Esophagus squamous epithelium (tissue), 5 donors: ENCODE data around the gene ZNF407. TPM values are rescaled to one million over a fixed set of nuclear protein-coding genes. Genes with fewer than 3 reads are reported as not detected.

Experiments
- DNase-seq: peaks from one replicate; lab custom pipeline; 2025; lab: John Stamatoyannopoulos, UW
- H3K27ac ChIP-seq, 4 donors: fragments of 200-600 bp; sonication (generic); one replicate each; pipeline ENCODE4 v1.5.1; 2016 to 2019; ENCODE audit warnings: mild to moderate bottlenecking in 1 of 4
- H3K27me3 ChIP-seq, 4 donors: fragments of 200-600 bp; sonication (generic); 1 replicate in 3 of 4; 2 replicates in 1 of 4; pipeline versions ENCODE4 v1.5.1 to v1.6.0; 2017 to 2021; ENCODE audit warnings: antibody characterized with exemption in 1 of 4
- H3K36me3 ChIP-seq, 3 donors: fragments of 200-600 bp; sonication (generic); one replicate each; pipeline ENCODE4 v1.5.1; 2016 to 2019
- H3K4me1 ChIP-seq, 3 donors: fragments of 200-600 bp; sonication (generic); one replicate each; pipeline ENCODE4 v1.5.1; 2017 to 2019
- H3K4me3 ChIP-seq, 4 donors: fragments of 200-600 bp; sonication (generic); 1 replicate in 3 of 4; 2 replicates in 1 of 4; pipeline ENCODE4 v1.5.1; 2016 to 2019; ENCODE audit warnings: mild to moderate bottlenecking in 2 of 4, moderate library complexity in 1 of 4
- H3K9me3 ChIP-seq, 3 donors: fragments of 200-600 bp; sonication (generic); one replicate each; pipeline ENCODE4 v1.5.1; 2016 to 2019
- POLR2A ChIP-seq, 4 donors: fragments of 450-650 bp; IDR thresholded peaks; one replicate each; pipeline ENCODE4 v1.6.1; 2017; ENCODE audit warnings: antibody characterized with exemption in 4 of 4, mild to moderate bottlenecking in 4 of 4, moderate library complexity in 3 of 4
- WGBS, 2 donors: methylation state at CpG; one replicate each; pipeline ENCODE4 v1.1.5; 2018; 5-methylcytosine and 5-hydroxymethylcytosine counted together
- intact Hi-C: fragments of 100-400 bp; cut with DNase I; formaldehyde crosslinking; loops from one replicate; pipeline ENCODE4 v1.15.0; 2022
- total RNA-seq, 4 donors: library from RNA; depleted of rRNA; stranded (reverse); fragments of >200 nt; gene quantifications; one replicate each; pipeline ENCODE4 v1.1.0, GENCODE V29; 2016
- TF ChIP-seq, protein P1 (sequence below), 6 experiments: fragments of 450-650 bp in 4 of 6; fragments of 200-600 bp in 2 of 6; sonication (generic) in 2 of 6; IDR thresholded peaks; one replicate each; pipeline ENCODE4 v1.5.1; 2016 to 2019; ENCODE audit warnings: antibody characterized with exemption in 6 of 6, mild to moderate bottlenecking in 4 of 6, moderate library complexity in 4 of 6
- donor health status: DM: yes; HTN: yes; CAD: no.

ZNF407 gene
- total RNA-seq, 4 donors from 2014 or later = 6.4 to 21.2 (median 13.1) TPM

DNA sequence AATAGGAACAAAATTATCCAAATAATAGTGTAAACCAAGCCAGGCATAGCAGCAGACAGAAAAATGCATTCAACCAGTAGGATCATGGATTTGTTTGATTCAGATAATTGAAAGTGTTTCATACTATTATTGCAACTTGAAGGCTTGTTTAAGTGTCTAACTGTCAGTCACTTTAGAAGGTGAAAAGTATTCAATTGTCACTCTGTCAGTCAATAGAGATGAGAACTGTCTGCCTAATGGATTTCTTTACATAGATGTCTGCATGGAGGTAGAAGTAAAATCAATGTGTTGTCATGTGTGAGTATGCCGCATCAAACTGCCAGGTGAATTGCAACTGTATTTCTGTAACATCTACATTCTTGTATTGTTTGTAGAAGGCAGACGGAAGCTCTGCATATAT is 65.0 kb downstream of the ZNF407 start:
- Histone ChIP-seq H3K9me3 (no peaks in the 10 kb centered on the region), H3K36me3 (peaks cover 0 to 6% (median 0%) of the 10 kb centered on the region in 3 donors), H3K27ac (no peak overlapping the region), H3K27me3 (no peaks in the 10 kb centered on the region), H3K4me1 (peaks cover 0 to 5% (median 0%) of the 10 kb centered on the region in 3 donors), H3K4me3 (no peak overlapping the region)
- no peak for DNase-seq
- intact Hi-C loops = no loop called here
- no peak for TF ChIP-seq POLR2A (IDR thresholded peaks at IDR 0.05)
- TF ChIP-seq, protein P1, sequence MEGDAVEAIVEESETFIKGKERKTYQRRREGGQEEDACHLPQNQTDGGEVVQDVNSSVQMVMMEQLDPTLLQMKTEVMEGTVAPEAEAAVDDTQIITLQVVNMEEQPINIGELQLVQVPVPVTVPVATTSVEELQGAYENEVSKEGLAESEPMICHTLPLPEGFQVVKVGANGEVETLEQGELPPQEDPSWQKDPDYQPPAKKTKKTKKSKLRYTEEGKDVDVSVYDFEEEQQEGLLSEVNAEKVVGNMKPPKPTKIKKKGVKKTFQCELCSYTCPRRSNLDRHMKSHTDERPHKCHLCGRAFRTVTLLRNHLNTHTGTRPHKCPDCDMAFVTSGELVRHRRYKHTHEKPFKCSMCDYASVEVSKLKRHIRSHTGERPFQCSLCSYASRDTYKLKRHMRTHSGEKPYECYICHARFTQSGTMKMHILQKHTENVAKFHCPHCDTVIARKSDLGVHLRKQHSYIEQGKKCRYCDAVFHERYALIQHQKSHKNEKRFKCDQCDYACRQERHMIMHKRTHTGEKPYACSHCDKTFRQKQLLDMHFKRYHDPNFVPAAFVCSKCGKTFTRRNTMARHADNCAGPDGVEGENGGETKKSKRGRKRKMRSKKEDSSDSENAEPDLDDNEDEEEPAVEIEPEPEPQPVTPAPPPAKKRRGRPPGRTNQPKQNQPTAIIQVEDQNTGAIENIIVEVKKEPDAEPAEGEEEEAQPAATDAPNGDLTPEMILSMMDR (IDR thresholded peaks at IDR 0.05) = no peak
- 61 to 72% methylated on average over 2 of the region's 2 CpGs for WGBS, 2 donors

DNA sequence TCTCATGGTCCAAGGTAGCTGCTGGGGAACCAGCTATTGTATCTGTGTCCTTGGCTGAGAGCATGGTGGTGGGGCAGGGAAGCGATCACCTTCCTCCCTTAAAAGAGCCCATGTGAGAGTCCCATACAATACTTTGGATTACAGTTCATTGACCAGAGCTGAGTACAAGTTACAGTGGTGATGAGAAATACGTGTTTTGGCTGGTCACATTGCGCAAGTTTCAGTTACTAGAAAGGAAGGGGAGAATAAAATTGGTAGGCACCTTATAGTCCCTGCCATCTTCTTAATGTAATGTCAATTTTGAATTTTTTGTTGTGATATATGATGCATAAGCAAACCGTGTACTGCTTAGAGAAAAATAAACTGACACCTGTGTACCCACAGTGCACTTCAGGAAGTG is 67.7 kb downstream of the ZNF407 start:
- WGBS, 2 donors = 78 to 85% methylated on average over 4 of the region's 4 CpGs
- Histone ChIP-seq H3K27ac (no peak overlapping the region), H3K36me3 (peaks cover 0 to 6% (median 0%) of the 10 kb centered on the region in 3 donors), H3K4me3 (no peak overlapping the region), H3K27me3 (no peaks in the 10 kb centered on the region), H3K4me1 (peaks cover 0 to 5% (median 0%) of the 10 kb centered on the region in 3 donors), H3K9me3 (no peaks in the 10 kb centered on the region)
- DNase-seq = no peak
- intact Hi-C loops = no loop called here
- TF ChIP-seq, protein P1 (IDR thresholded peaks at IDR 0.05) = no peak
- TF ChIP-seq POLR2A (IDR thresholded peaks at IDR 0.05) = no peak

DNA sequence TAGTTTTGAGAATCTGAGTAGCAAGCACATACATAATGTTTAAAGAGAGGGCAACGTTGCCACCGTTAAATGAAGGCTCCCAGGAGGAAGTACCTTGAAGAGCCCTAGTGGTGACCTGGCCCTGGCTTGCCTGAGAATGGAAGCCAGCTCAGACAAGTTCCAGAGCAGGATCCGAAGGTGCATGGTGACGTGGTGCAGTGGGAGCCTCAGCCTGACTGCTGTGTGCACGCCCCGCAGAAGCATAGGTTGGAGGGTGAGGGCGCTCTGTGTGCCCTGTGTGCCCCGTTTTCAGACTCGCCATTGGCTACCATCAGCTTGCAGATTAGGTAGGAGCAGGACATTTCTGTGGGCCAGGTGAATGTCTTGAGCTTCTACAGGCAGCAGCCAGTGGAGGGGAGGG is 68.2 kb downstream of the ZNF407 start:
- no peak for DNase-seq
- 44 to 65% methylated on average over 4 to 8 of the region's 9 CpGs for WGBS, 2 donors
- TF ChIP-seq POLR2A (IDR thresholded peaks at IDR 0.05) = no peak
- TF ChIP-seq, protein P1 (IDR thresholded peaks at IDR 0.05) = peak in 1 of 6 experiments; percentile 18

DNA sequence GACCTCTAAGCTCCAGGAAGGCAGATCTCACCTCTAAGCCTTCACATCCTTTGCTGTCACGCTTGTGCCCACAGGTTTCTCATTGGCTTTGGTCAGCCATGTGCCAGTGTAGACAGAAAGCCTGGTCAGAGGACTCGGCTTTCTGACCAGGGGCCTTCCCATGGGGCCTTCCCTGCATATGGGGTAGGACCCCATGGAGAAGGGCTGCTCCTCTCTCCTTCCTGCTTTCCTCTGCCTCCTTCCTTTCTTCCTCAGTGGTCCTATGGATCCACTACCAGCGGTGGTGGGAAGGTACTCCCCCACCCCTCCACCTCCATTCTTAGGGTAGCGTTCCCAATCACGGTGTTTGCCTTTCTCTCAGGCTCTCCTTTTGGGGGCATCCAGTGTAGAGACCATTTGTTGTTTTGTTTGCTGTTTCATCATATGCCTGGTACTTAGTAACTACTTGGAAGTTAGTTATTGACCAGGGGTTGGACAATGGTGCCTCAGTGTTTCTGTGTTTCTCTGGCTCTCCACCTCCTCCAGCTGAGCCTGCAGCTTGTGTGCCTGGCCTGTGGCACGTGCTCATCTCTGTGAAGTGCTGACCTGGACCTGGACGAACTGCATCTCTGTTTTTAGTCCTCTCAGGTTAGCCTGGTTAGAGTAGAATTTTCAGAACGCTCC is 71.6 kb downstream of the ZNF407 start:
- intact Hi-C loops = no loop called here
- H3K27ac ChIP-seq = no peak overlapping the region
- no peak overlapping the region for H3K4me3 ChIP-seq
- peaks cover 0 to 5% (median 0%) of the 10 kb centered on the region in 3 donors for H3K4me1 ChIP-seq
- DNase-seq = no peak
- peaks cover 0 to 10% (median 0%) of the 10 kb centered on the region in 3 donors for H3K36me3 ChIP-seq
- TF ChIP-seq, protein P1 (IDR thresholded peaks at IDR 0.05) = no peak
- TF ChIP-seq POLR2A (IDR thresholded peaks at IDR 0.05) = no peak
- no peaks in the 10 kb centered on the region for H3K9me3 ChIP-seq
- H3K27me3 ChIP-seq = no peaks in the 10 kb centered on the region
- WGBS, 2 donors = 91 to 96% methylated on average over 7 of the region's 8 CpGs

More for the DNA sequence above, 68.2 kb downstream of the ZNF407 start:
- H3K27me3 ChIP-seq = no peaks in the 10 kb centered on the region
- no peak overlapping the region for H3K4me3 ChIP-seq
- H3K36me3 ChIP-seq = peaks cover 0 to 6% (median 0%) of the 10 kb centered on the region in 3 donors
- intact Hi-C loops = no loop called here
- H3K4me1 ChIP-seq = peaks cover 0 to 5% (median 0%) of the 10 kb centered on the region in 3 donors
- H3K27ac ChIP-seq = no peak overlapping the region
- no peaks in the 10 kb centered on the region for H3K9me3 ChIP-seq

DNA sequence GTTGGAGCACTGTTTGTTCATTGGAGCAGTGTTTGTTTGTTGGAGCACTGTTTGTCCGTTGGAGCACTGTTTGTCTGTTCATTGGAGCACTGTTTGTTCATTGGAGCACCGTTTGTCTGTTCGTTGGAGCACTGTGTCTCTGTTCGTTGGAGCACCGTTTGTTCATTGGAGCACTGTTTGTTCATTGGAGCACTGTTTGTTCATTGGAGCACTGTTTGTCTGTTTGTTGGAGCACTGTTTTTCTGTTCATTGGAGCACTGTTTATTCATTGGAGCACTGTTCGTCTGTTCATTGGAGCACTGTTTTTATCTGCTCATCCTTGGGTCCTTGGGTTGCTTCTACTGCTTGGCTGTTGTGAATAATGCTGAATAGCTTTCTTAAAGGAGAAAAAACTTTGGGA is 74.7 kb downstream of the ZNF407 start:
- no peaks in the 10 kb centered on the region for H3K27me3 ChIP-seq
- 73 to 77% methylated on average over 6 of the region's 6 CpGs for WGBS, 2 donors
- H3K27ac ChIP-seq = no peak overlapping the region
- H3K4me1 ChIP-seq = no peaks in the 10 kb centered on the region
- no peak for DNase-seq
- TF ChIP-seq, protein P1 (IDR thresholded peaks at IDR 0.05) = no peak
- TF ChIP-seq POLR2A (IDR thresholded peaks at IDR 0.05) = no peak
- no peaks in the 10 kb centered on the region for H3K9me3 ChIP-seq
- intact Hi-C loops = no loop called here
- H3K4me3 ChIP-seq = no peak overlapping the region
- H3K36me3 ChIP-seq = peaks cover 0 to 19% (median 4%) of the 10 kb centered on the region in 3 donors
